ENCODE results near the gene IKBIP. TPM values are rescaled to one million over a fixed set of nuclear protein-coding genes. Genes with fewer than 3 reads are reported as not detected.

Gene IKBIP
- total RNA-seq (2014; rRNA removed; shearing (Covaris generic)): 59.5 and 69.0 TPM in 2 replicates
- 43.6 and 47.1 TPM in 2 replicates for polyA plus RNA-seq (2015; cell fraction: cytosol; rRNA removed)
- 7.2 and 7.7 TPM in 2 replicates for polyA plus RNA-seq (2015; cell fraction: nucleus; rRNA removed)

GRCh38 chr12:98644712-98645571 lies at the start of gene IKBIP, which contains the start of gene APAF1:
TSS of gene IKBIP (minus strand) at chr12:98644788. CDS start at chr12:98644701, 87 bp downstream.
TSS of gene APAF1 (plus strand) at chr12:98645290. CDS start at chr12:98648360, 3,070 bp downstream.
- in situ Hi-C loops (cut with HindIII; ENCODE audit: low pct_unique_long_range_greater_than_20kb, low sequenced_read_pairs): no loop called here

GRCh38 chr12:98691351-98691750 lies 46.8 kb upstream of the IKBIP start:
- no peak for DNase-seq (ENCODE audit: low read depth, low spot score)
- in situ Hi-C loops (cut with HindIII; ENCODE audit: low pct_unique_long_range_greater_than_20kb, low sequenced_read_pairs): no loop called here

More at GRCh38 chr12:98644712-98645571, at the start of gene IKBIP, which contains the start of gene APAF1:
- peak; percentile 96 for DNase-seq (ENCODE audit: low read depth, low spot score)

- in situ Hi-C loops (cut with HindIII; ENCODE audit: low pct_unique_long_range_greater_than_20kb, low sequenced_read_pairs): no loop called here
- no peak for DNase-seq (ENCODE audit: low read depth, low spot score)
These were observed 42.0 kb upstream of the IKBIP start for GRCh38 chr12:98686603-98687002.

GRCh38 chr12:98684199-98684598 lies 39.6 kb upstream of the IKBIP start:
- in situ Hi-C loops (cut with HindIII; ENCODE audit: low pct_unique_long_range_greater_than_20kb, low sequenced_read_pairs): no loop called here
- DNase-seq (ENCODE audit: low read depth, low spot score): no peak

GRCh38 chr12:98679611-98680005 lies 35.0 kb upstream of the IKBIP start:
- DNase-seq (ENCODE audit: low read depth, low spot score): no peak
- in situ Hi-C loops (cut with HindIII; ENCODE audit: low pct_unique_long_range_greater_than_20kb, low sequenced_read_pairs): no loop called here

- DNase-seq (ENCODE audit: low read depth, low spot score): no peak
- in situ Hi-C loops (cut with HindIII; ENCODE audit: low pct_unique_long_range_greater_than_20kb, low sequenced_read_pairs): no loop called here
These were observed 34.5 kb upstream of the IKBIP start for GRCh38 chr12:98678946-98679610.

- DNase-seq (ENCODE audit: low read depth, low spot score): no peak
- in situ Hi-C loops (cut with HindIII; ENCODE audit: low pct_unique_long_range_greater_than_20kb, low sequenced_read_pairs): no loop called here
These were observed 33.8 kb upstream of the IKBIP start for GRCh38 chr12:98678236-98678945.

- no peak for DNase-seq (ENCODE audit: low read depth, low spot score)
- in situ Hi-C loops (cut with HindIII; ENCODE audit: low pct_unique_long_range_greater_than_20kb, low sequenced_read_pairs): no loop called here
These were observed 30.3 kb upstream of the IKBIP start for GRCh38 chr12:98674841-98675240.

GRCh38 chr12:98671459-98671858 lies 26.9 kb upstream of the IKBIP start:
- no peak for DNase-seq (ENCODE audit: low read depth, low spot score)
- in situ Hi-C loops (cut with HindIII; ENCODE audit: low pct_unique_long_range_greater_than_20kb, low sequenced_read_pairs): no loop called here

GRCh38 chr12:98669751-98670150 lies 25.2 kb upstream of the IKBIP start:
- in situ Hi-C loops (cut with HindIII; ENCODE audit: low pct_unique_long_range_greater_than_20kb, low sequenced_read_pairs): no loop called here

GRCh38 chr12:98660521-98660920 lies 15.9 kb upstream of the IKBIP start:
- DNase-seq (ENCODE audit: low read depth, low spot score): no peak
- in situ Hi-C loops (cut with HindIII; ENCODE audit: low pct_unique_long_range_greater_than_20kb, low sequenced_read_pairs): no loop called here

More at GRCh38 chr12:98669751-98670150, 25.2 kb upstream of the IKBIP start:
- no peak for DNase-seq (ENCODE audit: low read depth, low spot score)

- in situ Hi-C loops (cut with HindIII; ENCODE audit: low pct_unique_long_range_greater_than_20kb, low sequenced_read_pairs): no loop called here
- DNase-seq (ENCODE audit: low read depth, low spot score): no peak
These were observed 11.9 kb upstream of the IKBIP start for GRCh38 chr12:98656289-98657101.

- in situ Hi-C loops (cut with HindIII; ENCODE audit: low pct_unique_long_range_greater_than_20kb, low sequenced_read_pairs): no loop called here
- peak; percentile 84 for DNase-seq (ENCODE audit: low read depth, low spot score)
These were observed 9.4 kb upstream of the IKBIP start for GRCh38 chr12:98653866-98654493.

GRCh38 chr12:98651328-98651727 lies 6.7 kb upstream of the IKBIP start:
- in situ Hi-C loops (cut with HindIII; ENCODE audit: low pct_unique_long_range_greater_than_20kb, low sequenced_read_pairs): no loop called here
- no peak for DNase-seq (ENCODE audit: low read depth, low spot score)

- in situ Hi-C loops (cut with HindIII; ENCODE audit: low pct_unique_long_range_greater_than_20kb, low sequenced_read_pairs): no loop called here
These were observed 1.9 kb upstream of the IKBIP start for GRCh38 chr12:98646294-98647090.

GRCh38 chr12:98645572-98646067 lies 1.0 kb upstream of the IKBIP start:
- in situ Hi-C loops (cut with HindIII; ENCODE audit: low pct_unique_long_range_greater_than_20kb, low sequenced_read_pairs): no loop called here
- peak; percentile 20 for DNase-seq (ENCODE audit: low read depth, low spot score)

More at GRCh38 chr12:98646294-98647090, 1.9 kb upstream of the IKBIP start:
- peak; percentile 49 for DNase-seq (ENCODE audit: low read depth, low spot score)
